WTC11 (cell line): ENCODE results near the gene ADGRB3.

Experiments
- E2F1 ChIP-seq: sonication (generic); formaldehyde crosslinking; IDR thresholded peaks from 2 replicates; pipeline ENCODE4 v1.8.0; 2022; ENCODE audit warnings: mild to moderate bottlenecking, missing genetic modification reagents
- IRF2 ChIP-seq: sonication (generic); formaldehyde crosslinking; IDR thresholded peaks from 2 replicates; pipeline ENCODE4 v1.8.0; 2022; ENCODE audit warnings: low read depth, missing genetic modification reagents, borderline replicate concordance
- SMAD3 ChIP-seq: sonication (generic); formaldehyde crosslinking; IDR thresholded peaks from 2 replicates; pipeline ENCODE4 v1.8.0; 2022; ENCODE audit warnings: missing genetic modification reagents, mild to moderate bottlenecking, borderline replicate concordance
- SMAD4 ChIP-seq: sonication (generic); formaldehyde crosslinking; IDR thresholded peaks from 2 replicates; pipeline ENCODE4 v1.8.0; 2022; ENCODE audit warnings: mild to moderate bottlenecking, missing genetic modification reagents
- ZNF671 ChIP-seq: fragments of 250-450 bp; sonication (Bioruptor Pico); IDR thresholded peaks from 2 replicates; pipeline ENCODE4 v1.8.0; 2021; ENCODE audit warnings: mild to moderate bottlenecking
- TF ChIP-seq, protein P1 (sequence below): sonication (generic); formaldehyde crosslinking; IDR thresholded peaks from 2 replicates; pipeline ENCODE4 v1.8.0; 2023; ENCODE audit warnings: missing genetic modification reagents, mild to moderate bottlenecking, borderline replicate concordance
- TF ChIP-seq, protein P2 (sequence below): fragments of 200-600 bp; IDR thresholded peaks from 2 replicates; pipeline ENCODE4 v1.8.0; 2022; ENCODE audit warnings: antibody characterized with exemption

DNA sequence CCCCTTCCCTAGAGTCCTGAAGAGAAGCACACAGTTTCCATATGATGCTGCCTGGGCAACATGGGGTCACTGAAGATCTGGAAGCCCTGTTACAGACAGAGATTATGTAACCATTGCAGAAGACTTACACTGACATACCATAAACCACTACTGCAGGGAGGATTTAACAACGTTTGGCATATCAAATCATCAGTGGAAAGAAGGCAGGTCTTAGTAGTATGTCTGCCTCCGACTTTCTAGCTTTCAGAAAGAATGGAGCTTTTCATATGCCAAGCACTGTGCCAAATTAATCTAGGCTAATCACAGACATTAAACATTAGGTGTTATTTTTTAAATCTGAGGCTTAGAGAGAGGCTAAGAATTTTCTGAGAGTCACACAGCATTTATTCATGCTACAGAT is 144.3 kb downstream of the ADGRB3 start:
- TF ChIP-seq ZNF671 (no peak), E2F1 (no peak), SMAD3 (CRISPR knock-in tag) (no peak), SMAD4 (CRISPR knock-in tag) (no peak), IRF2 (CRISPR knock-in tag) (no peak)
- TF ChIP-seq, protein P1, sequence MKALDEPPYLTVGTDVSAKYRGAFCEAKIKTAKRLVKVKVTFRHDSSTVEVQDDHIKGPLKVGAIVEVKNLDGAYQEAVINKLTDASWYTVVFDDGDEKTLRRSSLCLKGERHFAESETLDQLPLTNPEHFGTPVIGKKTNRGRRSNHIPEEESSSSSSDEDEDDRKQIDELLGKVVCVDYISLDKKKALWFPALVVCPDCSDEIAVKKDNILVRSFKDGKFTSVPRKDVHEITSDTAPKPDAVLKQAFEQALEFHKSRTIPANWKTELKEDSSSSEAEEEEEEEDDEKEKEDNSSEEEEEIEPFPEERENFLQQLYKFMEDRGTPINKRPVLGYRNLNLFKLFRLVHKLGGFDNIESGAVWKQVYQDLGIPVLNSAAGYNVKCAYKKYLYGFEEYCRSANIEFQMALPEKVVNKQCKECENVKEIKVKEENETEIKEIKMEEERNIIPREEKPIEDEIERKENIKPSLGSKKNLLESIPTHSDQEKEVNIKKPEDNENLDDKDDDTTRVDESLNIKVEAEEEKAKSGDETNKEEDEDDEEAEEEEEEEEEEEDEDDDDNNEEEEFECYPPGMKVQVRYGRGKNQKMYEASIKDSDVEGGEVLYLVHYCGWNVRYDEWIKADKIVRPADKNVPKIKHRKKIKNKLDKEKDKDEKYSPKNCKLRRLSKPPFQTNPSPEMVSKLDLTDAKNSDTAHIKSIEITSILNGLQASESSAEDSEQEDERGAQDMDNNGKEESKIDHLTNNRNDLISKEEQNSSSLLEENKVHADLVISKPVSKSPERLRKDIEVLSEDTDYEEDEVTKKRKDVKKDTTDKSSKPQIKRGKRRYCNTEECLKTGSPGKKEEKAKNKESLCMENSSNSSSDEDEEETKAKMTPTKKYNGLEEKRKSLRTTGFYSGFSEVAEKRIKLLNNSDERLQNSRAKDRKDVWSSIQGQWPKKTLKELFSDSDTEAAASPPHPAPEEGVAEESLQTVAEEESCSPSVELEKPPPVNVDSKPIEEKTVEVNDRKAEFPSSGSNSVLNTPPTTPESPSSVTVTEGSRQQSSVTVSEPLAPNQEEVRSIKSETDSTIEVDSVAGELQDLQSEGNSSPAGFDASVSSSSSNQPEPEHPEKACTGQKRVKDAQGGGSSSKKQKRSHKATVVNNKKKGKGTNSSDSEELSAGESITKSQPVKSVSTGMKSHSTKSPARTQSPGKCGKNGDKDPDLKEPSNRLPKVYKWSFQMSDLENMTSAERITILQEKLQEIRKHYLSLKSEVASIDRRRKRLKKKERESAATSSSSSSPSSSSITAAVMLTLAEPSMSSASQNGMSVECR: no peak
- TF ChIP-seq, protein P2, sequence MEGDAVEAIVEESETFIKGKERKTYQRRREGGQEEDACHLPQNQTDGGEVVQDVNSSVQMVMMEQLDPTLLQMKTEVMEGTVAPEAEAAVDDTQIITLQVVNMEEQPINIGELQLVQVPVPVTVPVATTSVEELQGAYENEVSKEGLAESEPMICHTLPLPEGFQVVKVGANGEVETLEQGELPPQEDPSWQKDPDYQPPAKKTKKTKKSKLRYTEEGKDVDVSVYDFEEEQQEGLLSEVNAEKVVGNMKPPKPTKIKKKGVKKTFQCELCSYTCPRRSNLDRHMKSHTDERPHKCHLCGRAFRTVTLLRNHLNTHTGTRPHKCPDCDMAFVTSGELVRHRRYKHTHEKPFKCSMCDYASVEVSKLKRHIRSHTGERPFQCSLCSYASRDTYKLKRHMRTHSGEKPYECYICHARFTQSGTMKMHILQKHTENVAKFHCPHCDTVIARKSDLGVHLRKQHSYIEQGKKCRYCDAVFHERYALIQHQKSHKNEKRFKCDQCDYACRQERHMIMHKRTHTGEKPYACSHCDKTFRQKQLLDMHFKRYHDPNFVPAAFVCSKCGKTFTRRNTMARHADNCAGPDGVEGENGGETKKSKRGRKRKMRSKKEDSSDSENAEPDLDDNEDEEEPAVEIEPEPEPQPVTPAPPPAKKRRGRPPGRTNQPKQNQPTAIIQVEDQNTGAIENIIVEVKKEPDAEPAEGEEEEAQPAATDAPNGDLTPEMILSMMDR: no peak
